Mesothelial cell of epicardium (in vitro differentiated cells): ENCODE results near the gene TTBK2. TPM values are rescaled to one million over a fixed set of nuclear protein-coding genes. Genes with fewer than 3 reads are reported as not detected.
"Not testable (repeated sequence)": the region's sequence is repeated elsewhere in the genome, so short reads cannot be mapped to it uniquely, and the experiment has no call there.

Experiments used
- DNase-seq, 2 experiments: peaks; one replicate each; pipeline ENCODE4 v3.0.0; 2021; ENCODE audit warnings: low spot score in 2 of 2; ENCODE audit not compliant: unreplicated experiment in 2 of 2
- H3K27ac Mint-ChIP-seq: 2 replicates; pipeline ENCODE4 v1.8.0; 2021; ENCODE audit warnings: mixed read lengths
- H3K27me3 Mint-ChIP-seq: 2 replicates; pipeline ENCODE4 v1.8.0; 2021; ENCODE audit warnings: low read depth, mixed read lengths
- H3K36me3 Mint-ChIP-seq: 2 replicates; pipeline ENCODE4 v1.8.0; 2021; ENCODE audit warnings: mixed read lengths
- H3K4me1 Mint-ChIP-seq: 2 replicates; pipeline ENCODE4 v1.8.0; 2021; ENCODE audit warnings: mixed read lengths
- H3K4me3 Mint-ChIP-seq: 2 replicates; pipeline ENCODE4 v1.8.0; 2021; ENCODE audit warnings: mild to moderate bottlenecking, moderate library complexity, mixed read lengths
- H3K9me3 Mint-ChIP-seq: 2 replicates; pipeline ENCODE4 v1.8.0; 2021; ENCODE audit warnings: mixed read lengths
- total RNA-seq: library from RNA; stranded (reverse); gene quantifications from 3 replicates; pipeline ENCODE4 v1.2.1, GENCODE V29; 2021
- TF ChIP-seq, protein P1 (sequence below): fragments of 200-600 bp; sonication (generic); IDR thresholded peaks from one replicate; pipeline ENCODE4 v1.5.0; 2021; ENCODE audit warnings: antibody characterized with exemption; ENCODE audit not compliant: unreplicated experiment

Gene TTBK2
- total RNA-seq, result 18.2 to 22.1 TPM (median 21.1 TPM) in 3 replicates

DNA sequence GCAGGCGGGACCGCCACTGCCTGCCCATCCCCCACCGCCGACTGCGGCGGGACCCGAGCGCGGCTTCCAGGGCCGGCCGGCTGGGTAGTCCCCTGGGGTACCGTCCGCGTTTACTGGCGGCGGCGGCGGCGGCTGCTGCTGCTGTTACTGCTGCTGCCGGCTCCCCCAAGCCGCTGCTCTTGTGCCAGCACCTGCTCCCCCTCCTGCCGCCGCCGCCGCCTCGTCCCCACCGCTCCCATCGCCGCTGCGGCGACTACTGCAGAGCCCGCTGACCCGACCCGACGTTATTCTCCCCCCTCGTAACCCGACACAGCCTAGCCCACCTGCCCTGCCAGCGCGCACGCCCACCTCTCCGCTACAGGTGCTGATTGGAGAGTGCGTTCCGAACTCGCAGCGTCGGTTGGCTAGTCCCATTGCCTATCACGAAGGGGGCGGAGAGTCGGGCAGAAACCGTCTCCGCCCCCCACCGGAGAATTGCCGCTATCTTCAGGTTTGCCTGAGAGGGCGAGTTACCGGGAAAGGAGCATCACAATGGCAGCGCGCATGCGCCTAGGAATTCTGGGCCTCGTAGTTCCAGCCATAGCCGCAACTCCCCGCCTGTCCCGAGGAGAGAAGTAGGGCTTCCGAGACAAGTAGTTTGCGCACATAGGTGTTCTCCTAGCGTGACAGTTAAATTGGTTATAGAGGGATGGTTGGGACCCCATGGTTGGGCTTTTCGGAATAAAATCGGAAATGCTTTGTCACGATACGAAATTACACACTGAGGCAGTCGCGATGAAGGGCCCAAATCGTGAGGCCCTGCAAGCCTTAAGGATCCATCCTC, at the start of gene TTBK2:
Gene TTBK2 (minus strand): TSS at position 260 of the 823 bp plus-strand sequence. CDS start 42,161 bp downstream, outside the sequence.
- TF ChIP-seq, protein P1, sequence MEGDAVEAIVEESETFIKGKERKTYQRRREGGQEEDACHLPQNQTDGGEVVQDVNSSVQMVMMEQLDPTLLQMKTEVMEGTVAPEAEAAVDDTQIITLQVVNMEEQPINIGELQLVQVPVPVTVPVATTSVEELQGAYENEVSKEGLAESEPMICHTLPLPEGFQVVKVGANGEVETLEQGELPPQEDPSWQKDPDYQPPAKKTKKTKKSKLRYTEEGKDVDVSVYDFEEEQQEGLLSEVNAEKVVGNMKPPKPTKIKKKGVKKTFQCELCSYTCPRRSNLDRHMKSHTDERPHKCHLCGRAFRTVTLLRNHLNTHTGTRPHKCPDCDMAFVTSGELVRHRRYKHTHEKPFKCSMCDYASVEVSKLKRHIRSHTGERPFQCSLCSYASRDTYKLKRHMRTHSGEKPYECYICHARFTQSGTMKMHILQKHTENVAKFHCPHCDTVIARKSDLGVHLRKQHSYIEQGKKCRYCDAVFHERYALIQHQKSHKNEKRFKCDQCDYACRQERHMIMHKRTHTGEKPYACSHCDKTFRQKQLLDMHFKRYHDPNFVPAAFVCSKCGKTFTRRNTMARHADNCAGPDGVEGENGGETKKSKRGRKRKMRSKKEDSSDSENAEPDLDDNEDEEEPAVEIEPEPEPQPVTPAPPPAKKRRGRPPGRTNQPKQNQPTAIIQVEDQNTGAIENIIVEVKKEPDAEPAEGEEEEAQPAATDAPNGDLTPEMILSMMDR, result no peak
- H3K4me1 Mint-ChIP-seq, result peaks cover 23% of the 10 kb centered on the region
- no peaks in the 10 kb centered on the region for H3K27me3 Mint-ChIP-seq
- peak within 1 kb of the TSS; percentile 93 for H3K4me3 Mint-ChIP-seq
- H3K27ac Mint-ChIP-seq, result peak within 1 kb of the TSS; percentile 94
- DNase-seq, result peak; percentile 98
- H3K9me3 Mint-ChIP-seq, result no peaks in the 10 kb centered on the region
- no peaks in the 10 kb centered on the region for H3K36me3 Mint-ChIP-seq

DNA sequence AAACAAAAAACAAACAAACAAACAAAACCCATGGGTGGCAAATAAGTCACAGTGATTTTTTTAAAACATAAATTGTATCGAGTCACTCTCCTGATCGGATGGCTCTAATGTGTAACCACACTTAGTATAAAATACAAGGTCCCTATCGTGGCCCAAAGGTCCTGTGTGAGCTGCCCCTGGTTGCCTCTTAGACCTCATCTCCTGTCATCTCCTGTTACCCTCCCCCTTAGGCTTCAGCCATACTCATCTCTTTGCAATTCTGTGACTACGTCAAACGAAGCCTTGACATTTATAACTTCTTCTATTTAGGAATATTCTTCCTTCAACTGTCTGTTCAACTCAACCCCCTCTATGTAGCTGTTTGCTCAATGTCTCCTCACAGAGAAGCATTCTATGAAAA, 43.9 kb upstream of the TTBK2 start:
- Mint-ChIP-seq H3K27ac (no peak overlapping the region), H3K9me3 (peaks cover 7% of the 10 kb centered on the region), H3K4me3 (no peak overlapping the region), H3K36me3 (peaks cover 47% of the 10 kb centered on the region), H3K4me1 (no peaks in the 10 kb centered on the region), H3K27me3 (no peaks in the 10 kb centered on the region)
- DNase-seq, result no peak
- TF ChIP-seq, protein P1, result no peak

DNA sequence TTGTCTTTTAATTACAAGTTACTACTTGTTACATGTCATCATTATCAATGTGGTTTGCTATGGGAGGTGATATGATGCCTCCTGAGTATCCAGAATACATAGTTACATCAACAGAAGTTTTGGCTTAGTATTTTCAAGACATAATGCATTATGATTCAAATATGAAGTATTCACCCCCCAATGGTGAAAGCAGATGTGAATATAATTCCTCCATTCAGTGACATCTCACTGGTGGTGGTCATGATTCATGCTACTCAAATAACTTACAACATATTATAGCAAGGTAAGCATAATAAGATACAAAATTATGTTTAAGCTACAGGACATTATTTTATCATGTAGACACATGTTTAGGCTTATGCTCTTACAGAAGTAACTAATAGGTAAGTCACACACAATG, 34.9 kb upstream of the TTBK2 start:
- Mint-ChIP-seq H3K4me3 (no peak overlapping the region), H3K27ac (no peak overlapping the region), H3K27me3 (no peaks in the 10 kb centered on the region), H3K9me3 (peaks cover 8% of the 10 kb centered on the region), H3K4me1 (no peaks in the 10 kb centered on the region), H3K36me3 (peaks cover 66% of the 10 kb centered on the region)
- DNase-seq, result no peak
- TF ChIP-seq, protein P1, result no peak

DNA sequence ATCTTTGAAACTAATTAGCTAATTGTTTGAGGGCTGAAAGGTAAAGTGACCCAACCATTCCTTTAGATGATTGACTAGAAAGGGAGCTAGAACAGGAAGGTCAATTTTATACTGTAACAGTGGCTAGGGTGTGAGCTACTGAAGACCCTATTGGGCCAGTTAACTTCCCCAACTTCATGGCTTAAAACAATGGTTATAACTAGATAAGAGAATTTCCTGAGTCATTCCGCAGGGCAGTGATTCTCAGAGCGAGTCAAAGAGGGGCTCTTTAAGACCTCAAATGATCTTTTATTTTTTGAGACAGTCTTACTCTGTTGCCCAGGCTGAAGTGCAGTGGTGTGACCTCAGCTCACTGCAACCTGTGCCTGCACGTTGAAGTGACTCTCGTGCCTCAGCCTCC, 33.7 kb upstream of the TTBK2 start:
- DNase-seq, result no peak
- Mint-ChIP-seq H3K9me3 (peaks cover 8% of the 10 kb centered on the region), H3K4me1 (no peaks in the 10 kb centered on the region), H3K27me3 (no peaks in the 10 kb centered on the region), H3K36me3 (peaks cover 62% of the 10 kb centered on the region), H3K4me3 (no peak overlapping the region), H3K27ac (no peak overlapping the region)
- TF ChIP-seq, protein P1, result no peak

DNA sequence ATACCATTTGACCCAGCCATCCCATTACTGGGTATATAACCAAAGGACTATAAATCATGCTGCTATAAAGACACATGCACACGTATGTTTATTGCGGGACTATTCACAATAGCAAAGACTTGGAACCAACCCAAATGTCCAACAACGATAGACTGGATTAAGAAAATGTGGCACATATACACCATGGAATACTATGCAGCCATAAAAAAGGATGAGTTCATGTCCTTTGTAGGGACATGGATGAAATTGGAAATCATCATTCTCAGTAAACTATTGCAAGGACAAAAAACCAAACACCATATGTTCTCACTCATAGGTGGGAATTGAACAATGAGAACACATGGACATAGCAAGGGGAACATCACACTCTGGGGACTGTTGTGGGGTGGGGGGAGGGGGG, 28.3 kb upstream of the TTBK2 start:
- H3K9me3 Mint-ChIP-seq, H3K27ac Mint-ChIP-seq, DNase-seq, H3K27me3 Mint-ChIP-seq, H3K4me1 Mint-ChIP-seq, H3K4me3 Mint-ChIP-seq: not testable (repeated sequence)
- peaks cover 48% of the 10 kb centered on the region for H3K36me3 Mint-ChIP-seq

DNA sequence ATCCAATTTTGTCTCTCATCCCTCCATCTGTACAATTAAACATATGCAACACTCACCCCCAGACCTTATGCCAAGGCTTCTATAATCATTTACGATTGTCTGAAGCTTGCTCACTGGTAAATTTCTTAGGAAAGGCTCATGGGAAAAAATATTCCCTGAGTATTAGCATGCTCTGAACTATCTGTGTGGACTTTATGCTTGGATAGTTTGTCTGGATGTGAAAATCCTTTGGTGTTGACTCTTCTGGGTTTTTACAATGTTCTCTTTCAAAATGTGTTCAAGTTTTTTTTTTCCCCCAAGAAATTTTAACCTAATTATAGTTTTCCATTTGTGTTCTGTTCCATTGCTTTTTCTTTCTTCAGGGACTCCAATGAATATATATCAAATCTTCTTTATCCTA, 19.9 kb upstream of the TTBK2 start:
- H3K9me3 Mint-ChIP-seq, result no peaks in the 10 kb centered on the region
- H3K27ac Mint-ChIP-seq, result no peak overlapping the region
- peaks cover 14% of the 10 kb centered on the region for H3K36me3 Mint-ChIP-seq
- no peak overlapping the region for H3K4me3 Mint-ChIP-seq
- H3K4me1 Mint-ChIP-seq, result no peaks in the 10 kb centered on the region
- DNase-seq, result no peak
- H3K27me3 Mint-ChIP-seq, result no peaks in the 10 kb centered on the region
- TF ChIP-seq, protein P1, result no peak
